Central memory CD4-positive, alpha-beta T cell (primary cell): Measurements from ENCODE around the gene SP4.
"Not testable (repeated sequence)": the region's sequence is repeated elsewhere in the genome, so short reads cannot be mapped to it uniquely, and the experiment has no call there.

Experiments used
- DNase-seq: peaks from one replicate; pipeline ENCODE4 v3.0.0; 2022

Gene SP4

DNA sequence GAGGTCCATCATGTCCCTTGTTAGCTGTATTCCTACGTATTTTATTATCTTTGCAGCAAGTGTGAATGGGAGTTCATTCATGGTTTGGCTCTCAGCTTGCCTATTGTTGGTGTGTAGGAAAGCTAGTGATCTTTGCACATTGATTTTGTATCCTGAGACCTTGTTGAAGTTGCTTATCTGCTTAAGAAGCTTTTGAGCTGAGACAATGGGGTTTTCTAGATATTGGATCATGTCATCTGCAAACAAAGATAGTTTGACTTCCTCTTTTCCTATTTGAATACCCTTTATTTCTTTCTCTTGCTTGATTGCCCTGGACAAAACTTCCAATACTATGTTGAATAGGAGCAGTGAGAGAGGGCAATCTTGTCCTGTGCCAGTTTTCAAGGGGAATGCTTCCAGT lies 104.6 kb downstream of the SP4 start:
- DNase-seq: not testable (repeated sequence)

DNA sequence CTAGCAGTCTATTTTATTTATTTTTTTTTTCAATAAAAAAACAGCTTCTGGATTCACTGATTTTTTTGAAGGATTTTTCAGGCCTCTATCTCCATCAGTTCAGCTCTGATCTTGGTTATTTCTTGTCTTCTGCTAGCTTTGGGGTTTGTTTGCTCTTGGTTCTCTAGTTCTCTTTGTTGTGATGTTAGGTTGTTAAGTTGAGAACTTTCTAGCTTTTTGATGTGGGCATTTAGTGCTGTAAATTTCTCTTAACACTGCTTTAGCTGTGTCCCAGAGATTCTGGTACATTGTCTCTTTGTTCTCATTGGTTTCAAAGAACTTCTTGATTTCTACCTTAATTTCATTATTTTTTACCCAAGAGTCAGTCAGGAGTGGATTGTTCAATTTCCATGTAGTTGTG lies 105.8 kb downstream of the SP4 start:
- DNase-seq: not testable (repeated sequence)

- DNase-seq: not testable (repeated sequence)
Observed at GRCh38 chr7:21536445-21537118, 108.7 kb downstream of the SP4 start.

- DNase-seq: no peak
Observed at GRCh38 chr7:21538936-21539495, 111.1 kb downstream of the SP4 start.

GRCh38 chr7:21542891-21543527 lies 115.1 kb downstream of the SP4 start, which contains the start of gene DNAH11:
Gene DNAH11 (plus strand): TSS chr7:21543039. CDS start chr7:21543246, 207 bp downstream.
- no peak for DNase-seq

DNA sequence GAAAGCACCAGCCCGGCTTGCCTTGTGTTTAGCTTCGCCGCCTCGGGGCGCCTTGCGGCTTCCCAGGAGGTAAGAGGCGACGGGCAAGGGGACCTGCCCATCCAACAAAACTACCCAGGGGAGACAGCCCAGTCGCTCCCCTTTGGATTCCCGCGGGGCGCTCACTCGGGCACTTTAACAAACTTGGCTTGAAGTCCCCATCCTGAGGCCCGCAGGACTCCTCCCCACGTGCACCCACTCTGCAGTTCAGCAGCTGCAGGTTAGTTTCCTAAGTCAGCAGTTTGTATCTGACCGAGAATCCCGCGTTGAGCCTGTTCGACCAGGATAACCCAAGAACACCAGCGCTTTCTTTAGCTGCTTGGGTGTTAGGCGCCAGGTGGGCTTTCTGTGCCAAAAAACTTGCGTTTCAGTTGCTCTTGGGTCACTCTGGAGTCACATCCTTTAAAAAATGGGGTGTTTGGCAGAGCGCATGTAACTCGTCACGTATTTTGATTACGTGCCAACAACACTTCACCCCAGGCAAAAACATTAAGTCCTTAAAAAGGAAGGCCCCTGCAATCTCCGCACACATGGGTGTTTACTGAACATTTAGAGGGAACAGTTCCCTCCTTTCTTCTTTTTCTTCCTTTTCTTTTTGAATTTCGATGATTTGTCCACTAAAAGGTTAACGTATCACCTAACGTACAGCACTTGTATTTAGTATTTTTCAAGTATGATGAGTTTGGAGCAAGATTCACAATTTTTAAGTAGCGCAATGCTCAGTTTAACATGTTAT lies 115.8 kb downstream of the SP4 start:
- DNase-seq: no peak

GRCh38 chr7:21544303-21544656 lies 116.4 kb downstream of the SP4 start:
- no peak for DNase-seq

DNA sequence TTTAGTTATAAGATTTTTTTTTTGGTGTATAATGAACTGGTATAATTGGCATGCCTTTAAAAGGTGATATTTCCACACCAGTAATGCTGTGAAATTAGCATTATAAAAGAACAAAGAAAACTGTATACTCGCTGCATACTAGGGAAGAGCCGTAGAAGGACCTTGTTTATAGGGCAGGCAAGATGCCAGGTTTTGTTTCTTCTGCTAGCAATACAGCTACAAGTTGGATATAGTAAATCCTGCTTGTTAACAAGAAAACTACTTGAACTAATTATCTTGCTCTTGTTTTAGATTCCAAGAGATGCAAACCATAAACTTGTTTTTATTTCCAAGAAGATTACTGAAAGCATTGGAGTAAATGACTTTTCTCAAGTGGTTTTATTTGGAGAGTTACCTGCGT lies 116.8 kb downstream of the SP4 start:
- no peak for DNase-seq

DNA sequence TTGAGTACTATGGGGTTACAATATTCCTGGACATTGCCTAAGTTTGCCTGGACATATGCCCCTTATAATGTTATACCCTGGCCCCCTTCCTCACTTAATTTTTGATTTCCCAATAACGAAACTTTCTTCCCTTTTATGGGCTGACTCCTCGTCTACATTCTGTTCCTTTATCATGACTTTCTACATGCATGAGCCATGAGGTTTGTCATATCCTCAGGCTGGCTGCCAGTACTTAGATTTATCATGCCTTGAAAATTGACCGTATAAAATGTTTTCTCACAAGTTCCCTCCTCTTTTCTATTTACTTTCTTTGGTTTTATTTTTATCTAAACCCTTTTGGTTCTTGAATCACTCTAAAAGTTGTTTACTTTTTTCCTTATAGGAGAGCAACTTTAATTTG lies 119.6 kb downstream of the SP4 start:
- no peak for DNase-seq

DNA sequence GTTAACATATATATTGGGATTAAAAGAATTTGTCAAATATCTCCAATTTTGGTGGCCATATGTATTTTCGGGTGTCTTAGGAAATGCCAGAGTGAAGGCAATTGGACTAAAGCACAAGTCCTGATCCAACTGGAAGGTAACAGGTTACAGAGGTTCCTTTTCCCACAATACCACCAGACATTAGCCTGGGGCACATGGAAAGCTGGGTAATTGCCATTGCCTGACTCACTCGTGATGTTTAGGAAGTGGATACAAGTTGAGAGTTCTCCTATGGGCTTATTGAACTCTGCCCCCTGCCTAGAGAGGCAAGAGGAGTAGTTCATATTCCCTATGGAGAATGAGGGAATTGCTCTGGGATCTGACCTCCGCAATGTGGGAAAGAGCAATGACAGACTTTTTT lies 120.6 kb downstream of the SP4 start:
- DNase-seq: no peak

GRCh38 chr7:21550076-21550475 lies 122.2 kb downstream of the SP4 start:
- DNase-seq: no peak

DNA sequence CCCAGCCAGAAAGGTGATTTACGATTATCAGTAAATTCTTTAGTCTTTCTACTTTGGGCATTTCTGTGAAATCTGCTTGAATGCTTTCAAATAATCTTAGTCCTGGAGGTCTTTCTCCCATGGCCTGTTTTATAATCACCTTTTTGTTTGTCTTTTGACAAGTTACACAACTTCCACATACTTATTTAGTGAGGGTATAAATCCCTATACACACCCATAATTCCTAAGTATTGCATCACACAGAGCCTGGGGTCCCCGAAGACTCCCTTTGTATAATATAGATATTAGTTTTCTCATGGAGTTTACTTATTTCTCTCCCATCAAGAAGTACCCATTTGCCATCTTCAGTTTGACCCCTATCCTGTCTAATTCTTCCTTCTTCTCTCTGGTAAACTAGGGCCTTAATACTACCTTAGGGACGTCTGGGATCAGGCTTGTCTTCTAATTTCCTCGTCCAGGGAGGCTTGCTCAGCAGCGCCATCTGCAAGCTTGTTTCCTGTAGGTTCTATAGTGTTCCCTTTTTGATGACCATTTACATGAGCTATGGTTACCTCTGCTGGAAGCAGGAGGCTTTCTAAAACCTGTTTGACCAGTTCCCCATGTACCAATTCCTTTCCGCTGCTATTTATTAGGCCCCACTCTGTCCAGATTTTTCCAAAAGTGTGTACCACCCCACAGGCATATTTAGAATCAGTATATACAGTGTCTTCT lies 123.1 kb downstream of the SP4 start:
- no peak for DNase-seq

GRCh38 chr7:21562385-21562784 lies 134.5 kb downstream of the SP4 start:
- DNase-seq: no peak
